H1 (cell line): Measurements from ENCODE around the gene LARP4B.

Experiments used
- EZH2 ChIP-seq: fragments of 200-600 bp; sonication (generic); IDR thresholded peaks from 2 replicates; pipeline ENCODE4 v1.7.1; 2012; ENCODE audit warnings: low read depth, mild to moderate bottlenecking, moderate library complexity, low read length, inconsistent platforms; ENCODE audit not compliant: severe bottlenecking
- KDM1A ChIP-seq: fragments of 200-600, 300-600 bp; sonication (generic); IDR thresholded peaks from 2 replicates; pipeline ENCODE4 v1.7.1; 2016; ENCODE audit warnings: mild to moderate bottlenecking, low read length, borderline replicate concordance
- POLR2A ChIP-seq, 2 experiments: IDR thresholded peaks; 1 replicate in 1 of 2; 2 replicates in 1 of 2; pipeline ENCODE4 v1.6.1; 2011; ENCODE audit warnings: low read depth in 2 of 2, low read length in 2 of 2, mild to moderate bottlenecking in 2 of 2; ENCODE audit errors: control extremely low read depth in 1 of 2
- POLR2AphosphoS5 ChIP-seq: IDR thresholded peaks from 2 replicates; pipeline ENCODE4 v1.6.1; 2011; ENCODE audit warnings: low read depth, low read length
- ZNF274 ChIP-seq: IDR thresholded peaks from 2 replicates; pipeline ENCODE4 v1.7.0; 2012; ENCODE audit warnings: low read length, borderline replicate concordance; ENCODE audit errors: extremely low read depth
- TF ChIP-seq, protein P1 (sequence below), 3 experiments: IDR thresholded peaks; 1 replicate in 2 of 3; 2 replicates in 1 of 3; pipeline versions ENCODE4 v1.5.1 to v1.6.1; 2011; ENCODE audit warnings: low read length in 3 of 3, mild to moderate bottlenecking in 3 of 3, inconsistent platforms in 2 of 3, low read depth in 1 of 3, moderate library complexity in 1 of 3; ENCODE audit not compliant: insufficient read depth in 1 of 3; ENCODE audit errors: control extremely low read depth in 1 of 3

DNA sequence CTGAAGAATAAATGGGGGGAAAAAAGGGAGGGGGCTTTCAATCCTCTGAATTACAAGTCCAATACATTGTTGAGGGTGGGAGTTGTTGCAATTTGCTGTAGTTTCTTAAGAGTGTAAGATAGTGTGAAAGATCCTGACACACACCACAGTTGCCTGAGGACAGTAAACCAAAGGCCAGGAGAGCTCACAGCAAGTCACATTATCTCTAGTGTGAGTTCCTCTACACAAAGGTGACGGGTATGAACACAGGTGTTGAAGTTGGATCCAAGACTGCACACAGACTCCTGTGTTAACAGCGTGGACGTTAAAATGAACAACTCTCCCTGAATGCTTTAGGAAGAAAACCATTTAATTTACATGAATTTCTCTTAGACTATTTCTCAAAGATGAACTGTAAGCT lies 12.0 kb downstream of the LARP4B start:
- TF ChIP-seq, protein P1, sequence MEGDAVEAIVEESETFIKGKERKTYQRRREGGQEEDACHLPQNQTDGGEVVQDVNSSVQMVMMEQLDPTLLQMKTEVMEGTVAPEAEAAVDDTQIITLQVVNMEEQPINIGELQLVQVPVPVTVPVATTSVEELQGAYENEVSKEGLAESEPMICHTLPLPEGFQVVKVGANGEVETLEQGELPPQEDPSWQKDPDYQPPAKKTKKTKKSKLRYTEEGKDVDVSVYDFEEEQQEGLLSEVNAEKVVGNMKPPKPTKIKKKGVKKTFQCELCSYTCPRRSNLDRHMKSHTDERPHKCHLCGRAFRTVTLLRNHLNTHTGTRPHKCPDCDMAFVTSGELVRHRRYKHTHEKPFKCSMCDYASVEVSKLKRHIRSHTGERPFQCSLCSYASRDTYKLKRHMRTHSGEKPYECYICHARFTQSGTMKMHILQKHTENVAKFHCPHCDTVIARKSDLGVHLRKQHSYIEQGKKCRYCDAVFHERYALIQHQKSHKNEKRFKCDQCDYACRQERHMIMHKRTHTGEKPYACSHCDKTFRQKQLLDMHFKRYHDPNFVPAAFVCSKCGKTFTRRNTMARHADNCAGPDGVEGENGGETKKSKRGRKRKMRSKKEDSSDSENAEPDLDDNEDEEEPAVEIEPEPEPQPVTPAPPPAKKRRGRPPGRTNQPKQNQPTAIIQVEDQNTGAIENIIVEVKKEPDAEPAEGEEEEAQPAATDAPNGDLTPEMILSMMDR (IDR thresholded peaks at IDR 0.05; ENCODE audit: control extremely low read depth in 1 of 3, insufficient read depth in 1 of 3, low read depth in 1 of 3, low read length in 3 of 3): no peak
- TF ChIP-seq KDM1A (no peak), POLR2AphosphoS5 (no peak), EZH2 (no peak), ZNF274 (no peak), POLR2A (IDR thresholded peaks at IDR 0.05; ENCODE audit: control extremely low read depth in 1 of 2, low read depth in 2 of 2, low read length in 2 of 2) (no peak)
